HEK293 (cell line): ENCODE data around the gene VAPA.

ENCODE experiments used
- CTCF ChIA-PET: fragments of 350-600 bp; formaldehyde crosslinking; extraction: SDS; loops from one replicate; lab custom pipeline; 2021; ENCODE audit warnings: antibody characterized with exemption; lab: Yijun Ruan, JAX
- POLR2A ChIA-PET: fragments of 300-600 bp; formaldehyde crosslinking; extraction: SDS; loops from one replicate; lab custom pipeline; 2020; ENCODE audit warnings: antibody characterized with exemption, inconsistent platforms; lab: Yijun Ruan, JAX
- H3K27ac ChIP-seq: fragments of 200-500 bp; sonication (Bioruptor generic); 2 replicates; pipeline ENCODE4 v1.5.1; 2014; ENCODE audit warnings: low read depth, low read length, control low read depth, inconsistent platforms; ENCODE audit errors: extremely low read depth
- H3K36me3 ChIP-seq, 2 experiments: fragments of 200-500 bp in 1 of 2; sonication (Bioruptor generic) in 1 of 2; 1 replicate in 1 of 2; 2 replicates in 1 of 2; pipeline ENCODE4 v1.5.1; 2014 to 2017; ENCODE audit warnings: inconsistent platforms in 2 of 2, low read length in 2 of 2; ENCODE audit not compliant: control insufficient read depth in 2 of 2, insufficient read depth in 1 of 2
- H3K4me1 ChIP-seq: fragments of 200-500 bp; sonication (Bioruptor generic); 2 replicates; pipeline ENCODE4 v1.5.1; 2014; ENCODE audit warnings: mild to moderate bottlenecking, low read length, inconsistent platforms; ENCODE audit not compliant: control insufficient read depth, insufficient read depth
- H3K4me3 ChIP-seq: 2 replicates; pipeline ENCODE4 v1.5.1; 2011; ENCODE audit warnings: low read depth, mild to moderate bottlenecking, control low read depth, low read length, moderate library complexity
- H3K9me3 ChIP-seq: fragments of 200-500 bp; sonication (Bioruptor generic); 2 replicates; pipeline ENCODE4 v1.5.1; 2014; ENCODE audit warnings: low read depth, low read length, inconsistent platforms; ENCODE audit not compliant: control insufficient read depth, insufficient read depth
- GLIS2 ChIP-seq: fragments of 450-650 bp; formaldehyde crosslinking; IDR thresholded peaks from 2 replicates; pipeline ENCODE4 v1.5.1; 2016; ENCODE audit warnings: missing biosample characterization, missing genetic modification characterization
- OSR2 ChIP-seq: fragments of 450-650 bp; formaldehyde crosslinking; IDR thresholded peaks from 2 replicates; pipeline ENCODE4 v1.5.1; 2016; ENCODE audit warnings: missing biosample characterization, missing genetic modification characterization
- ZBTB1 ChIP-seq: fragments of 450-650 bp; formaldehyde crosslinking; IDR thresholded peaks from 2 replicates; pipeline ENCODE4 v1.5.1; 2016; ENCODE audit warnings: missing biosample characterization, missing genetic modification characterization
- ZBTB17 ChIP-seq: fragments of 450-650 bp; formaldehyde crosslinking; IDR thresholded peaks from 2 replicates; pipeline ENCODE4 v1.5.1; 2016; ENCODE audit warnings: missing biosample characterization, missing genetic modification characterization
- ZNF10 ChIP-seq: fragments of 450-650 bp; formaldehyde crosslinking; IDR thresholded peaks from 2 replicates; pipeline ENCODE4 v1.5.1; 2017; ENCODE audit warnings: missing biosample characterization, missing genetic modification characterization
- ZNF140 ChIP-seq: fragments of 450-650 bp; formaldehyde crosslinking; IDR thresholded peaks from 2 replicates; pipeline ENCODE4 v1.5.1; 2016; ENCODE audit warnings: missing biosample characterization, missing genetic modification characterization
- ZNF175 ChIP-seq: fragments of 450-650 bp; formaldehyde crosslinking; IDR thresholded peaks from 2 replicates; pipeline ENCODE4 v1.5.1; 2016; ENCODE audit warnings: missing biosample characterization, missing genetic modification characterization
- ZNF521 ChIP-seq: fragments of 450-650 bp; formaldehyde crosslinking; IDR thresholded peaks from 2 replicates; pipeline ENCODE4 v1.5.1; 2017; ENCODE audit warnings: missing biosample characterization, mild to moderate bottlenecking, missing genetic modification characterization
- ZNF621 ChIP-seq: fragments of 450-650 bp; formaldehyde crosslinking; IDR thresholded peaks from 2 replicates; pipeline ENCODE4 v1.5.1; 2017; ENCODE audit warnings: missing biosample characterization, missing genetic modification characterization
- TF ChIP-seq, protein P1 (sequence below): fragments of 450-650 bp; formaldehyde crosslinking; IDR thresholded peaks from 2 replicates; pipeline ENCODE4 v1.5.1; 2016; ENCODE audit warnings: missing biosample characterization, missing genetic modification characterization
- TF ChIP-seq, protein P2 (sequence below): fragments of 450-650 bp; formaldehyde crosslinking; IDR thresholded peaks from 2 replicates; pipeline ENCODE4 v1.5.1; 2016; ENCODE audit warnings: missing biosample characterization, missing genetic modification characterization, borderline replicate concordance
- TF ChIP-seq, protein P3 (sequence below): fragments of 450-650 bp; formaldehyde crosslinking; conservative IDR thresholded peaks from 2 replicates; pipeline ENCODE4 v1.5.1; 2016; ENCODE audit warnings: low read depth, missing biosample characterization, missing genetic modification characterization
- TF ChIP-seq, protein P4 (sequence below): IDR thresholded peaks from 2 replicates; pipeline ENCODE4 v1.6.1; 2011; ENCODE audit warnings: mild to moderate bottlenecking, low read depth, low read length, borderline replicate concordance
- TF ChIP-seq, protein P5 (sequence below): fragments of 450-650 bp; formaldehyde crosslinking; IDR thresholded peaks from 2 replicates; pipeline ENCODE4 v1.5.1; 2016; ENCODE audit warnings: missing biosample characterization, missing genetic modification characterization
- TF ChIP-seq, protein P6 (sequence below): fragments of 450-650 bp; IDR thresholded peaks from 2 replicates; pipeline ENCODE4 v1.5.1; 2018; ENCODE audit warnings: missing biosample characterization, missing genetic modification characterization
- TF ChIP-seq, protein P7 (sequence below): fragments of 450-650 bp; formaldehyde crosslinking; IDR thresholded peaks from 2 replicates; pipeline ENCODE4 v1.5.1; 2016; ENCODE audit warnings: missing biosample characterization, missing genetic modification characterization
- TF ChIP-seq, protein P8 (sequence below): fragments of 450-650 bp; formaldehyde crosslinking; optimal IDR thresholded peaks from 2 replicates; pipeline ENCODE3; 2016; ENCODE audit warnings: missing biosample characterization, mild to moderate bottlenecking, missing genetic modification characterization

VAPA gene

DNA sequence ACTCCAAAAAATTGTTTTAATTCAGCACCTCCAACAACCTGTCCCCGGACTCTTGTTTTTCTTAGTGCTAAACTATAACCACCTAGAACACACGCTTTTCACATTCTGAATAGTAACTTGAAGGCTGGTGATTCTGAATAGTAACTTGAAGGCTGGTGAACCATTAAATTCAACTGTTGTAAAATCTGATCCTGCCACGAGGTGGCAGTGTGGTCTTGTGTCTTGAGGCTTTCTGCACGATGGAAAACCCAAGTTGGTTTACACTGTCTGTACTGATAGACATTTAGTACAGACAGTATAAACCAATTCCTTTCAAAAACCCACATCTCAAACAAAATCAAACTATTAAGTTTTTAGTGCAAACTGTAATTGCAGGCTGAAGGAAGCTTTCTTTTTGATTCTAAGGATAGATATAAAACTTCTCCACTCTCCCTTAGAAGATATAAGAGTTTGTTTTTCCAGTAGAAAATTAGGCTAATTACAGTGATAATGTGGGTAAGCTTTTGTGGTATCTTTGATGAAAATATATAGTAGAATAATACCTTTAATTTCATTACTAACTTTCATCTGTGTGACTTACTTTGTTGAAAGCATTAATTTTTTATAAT is 57.6 kb downstream of the VAPA start (continued):
- TF ChIP-seq, protein P1, sequence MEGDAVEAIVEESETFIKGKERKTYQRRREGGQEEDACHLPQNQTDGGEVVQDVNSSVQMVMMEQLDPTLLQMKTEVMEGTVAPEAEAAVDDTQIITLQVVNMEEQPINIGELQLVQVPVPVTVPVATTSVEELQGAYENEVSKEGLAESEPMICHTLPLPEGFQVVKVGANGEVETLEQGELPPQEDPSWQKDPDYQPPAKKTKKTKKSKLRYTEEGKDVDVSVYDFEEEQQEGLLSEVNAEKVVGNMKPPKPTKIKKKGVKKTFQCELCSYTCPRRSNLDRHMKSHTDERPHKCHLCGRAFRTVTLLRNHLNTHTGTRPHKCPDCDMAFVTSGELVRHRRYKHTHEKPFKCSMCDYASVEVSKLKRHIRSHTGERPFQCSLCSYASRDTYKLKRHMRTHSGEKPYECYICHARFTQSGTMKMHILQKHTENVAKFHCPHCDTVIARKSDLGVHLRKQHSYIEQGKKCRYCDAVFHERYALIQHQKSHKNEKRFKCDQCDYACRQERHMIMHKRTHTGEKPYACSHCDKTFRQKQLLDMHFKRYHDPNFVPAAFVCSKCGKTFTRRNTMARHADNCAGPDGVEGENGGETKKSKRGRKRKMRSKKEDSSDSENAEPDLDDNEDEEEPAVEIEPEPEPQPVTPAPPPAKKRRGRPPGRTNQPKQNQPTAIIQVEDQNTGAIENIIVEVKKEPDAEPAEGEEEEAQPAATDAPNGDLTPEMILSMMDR, result peak; percentile 73
- TF ChIP-seq, protein P2, sequence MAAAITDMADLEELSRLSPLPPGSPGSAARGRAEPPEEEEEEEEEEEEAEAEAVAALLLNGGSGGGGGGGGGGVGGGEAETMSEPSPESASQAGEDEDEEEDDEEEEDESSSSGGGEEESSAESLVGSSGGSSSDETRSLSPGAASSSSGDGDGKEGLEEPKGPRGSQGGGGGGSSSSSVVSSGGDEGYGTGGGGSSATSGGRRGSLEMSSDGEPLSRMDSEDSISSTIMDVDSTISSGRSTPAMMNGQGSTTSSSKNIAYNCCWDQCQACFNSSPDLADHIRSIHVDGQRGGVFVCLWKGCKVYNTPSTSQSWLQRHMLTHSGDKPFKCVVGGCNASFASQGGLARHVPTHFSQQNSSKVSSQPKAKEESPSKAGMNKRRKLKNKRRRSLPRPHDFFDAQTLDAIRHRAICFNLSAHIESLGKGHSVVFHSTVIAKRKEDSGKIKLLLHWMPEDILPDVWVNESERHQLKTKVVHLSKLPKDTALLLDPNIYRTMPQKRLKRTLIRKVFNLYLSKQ, result no peak
- TF ChIP-seq ZNF521, result no peak

DNA sequence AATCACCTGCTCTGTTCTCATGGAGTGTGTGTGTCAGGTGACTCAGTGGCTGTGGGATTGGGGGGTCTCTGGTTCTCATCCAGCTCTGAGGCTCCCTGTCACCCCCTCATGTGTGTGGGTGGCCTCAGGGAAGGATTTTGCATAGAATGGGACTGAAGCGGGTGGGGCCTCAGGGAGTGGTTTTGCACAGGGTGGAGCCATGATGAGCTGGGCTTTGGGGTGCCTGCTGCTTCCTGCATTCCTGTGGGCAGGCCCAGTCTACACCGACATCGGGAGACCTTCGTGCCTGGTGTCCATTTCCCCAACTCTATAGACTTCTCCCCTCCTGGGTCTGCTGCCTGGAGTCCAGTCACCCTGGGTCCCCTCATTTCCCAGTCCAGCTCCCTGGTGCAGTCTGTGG is 59.7 kb downstream of the VAPA start:
- ChIA-PET POLR2A (no interaction called here), CTCF (interaction anchor here (0.6 to 6.9 kb wide), 6 partner anchors 46 to 742 kb away, joined by 3 to 115 read pairs (median 4); no protein-coding TSS in a partner anchor)
- no peaks in the 10 kb centered on the region for H3K9me3 ChIP-seq
- H3K4me1 ChIP-seq, result no peaks in the 10 kb centered on the region
- no peak overlapping the region for H3K4me3 ChIP-seq
- no peaks in the 10 kb centered on the region for H3K36me3 ChIP-seq
- no peak overlapping the region for H3K27ac ChIP-seq
- TF ChIP-seq, protein P3, sequence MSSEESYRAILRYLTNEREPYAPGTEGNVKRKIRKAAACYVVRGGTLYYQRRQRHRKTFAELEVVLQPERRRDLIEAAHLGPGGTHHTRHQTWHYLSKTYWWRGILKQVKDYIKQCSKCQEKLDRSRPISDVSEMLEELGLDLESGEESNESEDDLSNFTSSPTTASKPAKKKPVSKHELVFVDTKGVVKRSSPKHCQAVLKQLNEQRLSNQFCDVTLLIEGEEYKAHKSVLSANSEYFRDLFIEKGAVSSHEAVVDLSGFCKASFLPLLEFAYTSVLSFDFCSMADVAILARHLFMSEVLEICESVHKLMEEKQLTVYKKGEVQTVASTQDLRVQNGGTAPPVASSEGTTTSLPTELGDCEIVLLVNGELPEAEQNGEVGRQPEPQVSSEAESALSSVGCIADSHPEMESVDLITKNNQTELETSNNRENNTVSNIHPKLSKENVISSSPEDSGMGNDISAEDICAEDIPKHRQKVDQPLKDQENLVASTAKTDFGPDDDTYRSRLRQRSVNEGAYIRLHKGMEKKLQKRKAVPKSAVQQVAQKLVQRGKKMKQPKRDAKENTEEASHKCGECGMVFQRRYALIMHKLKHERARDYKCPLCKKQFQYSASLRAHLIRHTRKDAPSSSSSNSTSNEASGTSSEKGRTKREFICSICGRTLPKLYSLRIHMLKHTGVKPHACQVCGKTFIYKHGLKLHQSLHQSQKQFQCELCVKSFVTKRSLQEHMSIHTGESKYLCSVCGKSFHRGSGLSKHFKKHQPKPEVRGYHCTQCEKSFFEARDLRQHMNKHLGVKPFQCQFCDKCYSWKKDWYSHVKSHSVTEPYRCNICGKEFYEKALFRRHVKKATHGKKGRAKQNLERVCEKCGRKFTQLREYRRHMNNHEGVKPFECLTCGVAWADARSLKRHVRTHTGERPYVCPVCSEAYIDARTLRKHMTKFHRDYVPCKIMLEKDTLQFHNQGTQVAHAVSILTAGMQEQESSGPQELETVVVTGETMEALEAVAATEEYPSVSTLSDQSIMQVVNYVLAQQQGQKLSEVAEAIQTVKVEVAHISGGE, result no peak
- no peak for TF ChIP-seq ZNF175 (tag by site-specific recombination)
- no peak for TF ChIP-seq GLIS2
- TF ChIP-seq ZNF621 (tag by site-specific recombination), result no peak
- TF ChIP-seq, protein P2, result no peak
- TF ChIP-seq, protein P4, sequence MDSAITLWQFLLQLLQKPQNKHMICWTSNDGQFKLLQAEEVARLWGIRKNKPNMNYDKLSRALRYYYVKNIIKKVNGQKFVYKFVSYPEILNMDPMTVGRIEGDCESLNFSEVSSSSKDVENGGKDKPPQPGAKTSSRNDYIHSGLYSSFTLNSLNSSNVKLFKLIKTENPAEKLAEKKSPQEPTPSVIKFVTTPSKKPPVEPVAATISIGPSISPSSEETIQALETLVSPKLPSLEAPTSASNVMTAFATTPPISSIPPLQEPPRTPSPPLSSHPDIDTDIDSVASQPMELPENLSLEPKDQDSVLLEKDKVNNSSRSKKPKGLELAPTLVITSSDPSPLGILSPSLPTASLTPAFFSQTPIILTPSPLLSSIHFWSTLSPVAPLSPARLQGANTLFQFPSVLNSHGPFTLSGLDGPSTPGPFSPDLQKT, result no peak
- TF ChIP-seq OSR2 (tag by site-specific recombination), result no peak
- no peak for TF ChIP-seq ZBTB17 (tag by site-specific recombination)
- no peak for TF ChIP-seq ZBTB1 (tag by site-specific recombination)
- TF ChIP-seq, protein P5, sequence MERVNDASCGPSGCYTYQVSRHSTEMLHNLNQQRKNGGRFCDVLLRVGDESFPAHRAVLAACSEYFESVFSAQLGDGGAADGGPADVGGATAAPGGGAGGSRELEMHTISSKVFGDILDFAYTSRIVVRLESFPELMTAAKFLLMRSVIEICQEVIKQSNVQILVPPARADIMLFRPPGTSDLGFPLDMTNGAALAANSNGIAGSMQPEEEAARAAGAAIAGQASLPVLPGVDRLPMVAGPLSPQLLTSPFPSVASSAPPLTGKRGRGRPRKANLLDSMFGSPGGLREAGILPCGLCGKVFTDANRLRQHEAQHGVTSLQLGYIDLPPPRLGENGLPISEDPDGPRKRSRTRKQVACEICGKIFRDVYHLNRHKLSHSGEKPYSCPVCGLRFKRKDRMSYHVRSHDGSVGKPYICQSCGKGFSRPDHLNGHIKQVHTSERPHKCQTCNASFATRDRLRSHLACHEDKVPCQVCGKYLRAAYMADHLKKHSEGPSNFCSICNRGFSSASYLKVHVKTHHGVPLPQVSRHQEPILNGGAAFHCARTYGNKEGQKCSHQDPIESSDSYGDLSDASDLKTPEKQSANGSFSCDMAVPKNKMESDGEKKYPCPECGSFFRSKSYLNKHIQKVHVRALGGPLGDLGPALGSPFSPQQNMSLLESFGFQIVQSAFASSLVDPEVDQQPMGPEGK, result no peak
- no peak for TF ChIP-seq ZNF10 (tag by site-specific recombination)
- TF ChIP-seq, protein P6, sequence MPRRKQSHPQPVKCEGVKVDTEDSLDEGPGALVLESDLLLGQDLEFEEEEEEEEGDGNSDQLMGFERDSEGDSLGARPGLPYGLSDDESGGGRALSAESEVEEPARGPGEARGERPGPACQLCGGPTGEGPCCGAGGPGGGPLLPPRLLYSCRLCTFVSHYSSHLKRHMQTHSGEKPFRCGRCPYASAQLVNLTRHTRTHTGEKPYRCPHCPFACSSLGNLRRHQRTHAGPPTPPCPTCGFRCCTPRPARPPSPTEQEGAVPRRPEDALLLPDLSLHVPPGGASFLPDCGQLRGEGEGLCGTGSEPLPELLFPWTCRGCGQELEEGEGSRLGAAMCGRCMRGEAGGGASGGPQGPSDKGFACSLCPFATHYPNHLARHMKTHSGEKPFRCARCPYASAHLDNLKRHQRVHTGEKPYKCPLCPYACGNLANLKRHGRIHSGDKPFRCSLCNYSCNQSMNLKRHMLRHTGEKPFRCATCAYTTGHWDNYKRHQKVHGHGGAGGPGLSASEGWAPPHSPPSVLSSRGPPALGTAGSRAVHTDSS (tag by site-specific recombination), result no peak
- no peak for TF ChIP-seq ZNF140
- TF ChIP-seq, protein P7, sequence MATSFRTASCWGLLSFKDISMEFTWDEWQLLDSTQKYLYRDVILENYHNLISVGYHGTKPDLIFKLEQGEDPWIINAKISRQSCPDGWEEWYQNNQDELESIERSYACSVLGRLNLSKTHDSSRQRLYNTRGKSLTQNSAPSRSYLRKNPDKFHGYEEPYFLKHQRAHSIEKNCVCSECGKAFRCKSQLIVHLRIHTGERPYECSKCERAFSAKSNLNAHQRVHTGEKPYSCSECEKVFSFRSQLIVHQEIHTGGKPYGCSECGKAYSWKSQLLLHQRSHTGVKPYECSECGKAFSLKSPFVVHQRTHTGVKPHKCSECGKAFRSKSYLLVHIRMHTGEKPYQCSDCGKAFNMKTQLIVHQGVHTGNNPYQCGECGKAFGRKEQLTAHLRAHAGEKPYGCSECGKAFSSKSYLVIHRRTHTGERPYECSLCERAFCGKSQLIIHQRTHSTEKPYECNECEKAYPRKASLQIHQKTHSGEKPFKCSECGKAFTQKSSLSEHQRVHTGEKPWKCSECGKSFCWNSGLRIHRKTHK, result no peak
- TF ChIP-seq, protein P8, sequence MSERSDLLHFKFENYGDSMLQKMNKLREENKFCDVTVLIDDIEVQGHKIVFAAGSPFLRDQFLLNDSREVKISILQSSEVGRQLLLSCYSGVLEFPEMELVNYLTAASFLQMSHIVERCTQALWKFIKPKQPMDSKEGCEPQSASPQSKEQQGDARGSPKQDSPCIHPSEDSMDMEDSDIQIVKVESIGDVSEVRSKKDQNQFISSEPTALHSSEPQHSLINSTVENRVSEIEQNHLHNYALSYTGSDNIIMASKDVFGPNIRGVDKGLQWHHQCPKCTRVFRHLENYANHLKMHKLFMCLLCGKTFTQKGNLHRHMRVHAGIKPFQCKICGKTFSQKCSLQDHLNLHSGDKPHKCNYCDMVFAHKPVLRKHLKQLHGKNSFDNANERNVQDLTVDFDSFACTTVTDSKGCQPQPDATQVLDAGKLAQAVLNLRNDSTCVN (tag by site-specific recombination), result no peak
